ENCODE data around the gene CTSH.

DNA sequence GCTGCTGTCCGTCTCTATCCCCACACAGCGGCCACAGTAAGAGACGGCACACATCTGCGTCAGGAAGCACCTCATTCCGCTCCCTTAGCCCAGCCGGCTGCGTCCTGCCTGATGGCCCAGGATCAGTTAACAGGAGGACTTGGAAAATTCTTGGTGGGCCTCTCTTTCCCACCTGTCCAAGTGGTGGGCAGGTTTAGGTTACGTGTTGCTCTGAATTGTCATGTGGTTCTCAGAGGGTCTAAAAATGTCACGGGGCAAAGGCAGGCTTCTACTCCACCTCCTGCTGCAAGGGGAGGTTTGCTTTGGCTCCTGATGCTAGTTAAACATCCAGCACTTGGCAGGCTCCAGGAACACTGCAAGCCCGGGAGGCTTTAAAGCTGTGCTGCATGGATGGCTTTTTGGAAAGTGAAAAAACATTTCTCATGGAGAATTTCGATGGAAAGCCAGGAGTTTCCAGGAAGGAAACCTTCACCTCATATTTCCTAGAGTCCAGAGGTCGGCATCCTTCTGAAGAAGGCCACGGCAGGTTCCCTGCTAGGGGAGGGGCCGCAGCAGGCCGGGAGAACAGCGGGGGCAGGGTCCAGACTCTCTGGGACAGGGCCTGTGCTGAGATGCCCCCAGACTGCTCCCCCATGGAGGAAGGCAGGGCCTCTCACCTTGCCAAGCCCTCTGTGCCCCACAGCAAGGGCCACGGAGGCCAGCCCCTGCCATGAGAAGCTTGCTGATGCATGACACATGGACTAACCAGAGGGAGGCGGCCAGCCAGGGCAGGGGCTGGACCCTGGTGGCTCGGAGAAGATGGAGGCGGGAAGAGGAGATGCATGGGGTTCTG lies 10.8 kb downstream of the CTSH start:
- TF ChIP-seq, protein P1, sequence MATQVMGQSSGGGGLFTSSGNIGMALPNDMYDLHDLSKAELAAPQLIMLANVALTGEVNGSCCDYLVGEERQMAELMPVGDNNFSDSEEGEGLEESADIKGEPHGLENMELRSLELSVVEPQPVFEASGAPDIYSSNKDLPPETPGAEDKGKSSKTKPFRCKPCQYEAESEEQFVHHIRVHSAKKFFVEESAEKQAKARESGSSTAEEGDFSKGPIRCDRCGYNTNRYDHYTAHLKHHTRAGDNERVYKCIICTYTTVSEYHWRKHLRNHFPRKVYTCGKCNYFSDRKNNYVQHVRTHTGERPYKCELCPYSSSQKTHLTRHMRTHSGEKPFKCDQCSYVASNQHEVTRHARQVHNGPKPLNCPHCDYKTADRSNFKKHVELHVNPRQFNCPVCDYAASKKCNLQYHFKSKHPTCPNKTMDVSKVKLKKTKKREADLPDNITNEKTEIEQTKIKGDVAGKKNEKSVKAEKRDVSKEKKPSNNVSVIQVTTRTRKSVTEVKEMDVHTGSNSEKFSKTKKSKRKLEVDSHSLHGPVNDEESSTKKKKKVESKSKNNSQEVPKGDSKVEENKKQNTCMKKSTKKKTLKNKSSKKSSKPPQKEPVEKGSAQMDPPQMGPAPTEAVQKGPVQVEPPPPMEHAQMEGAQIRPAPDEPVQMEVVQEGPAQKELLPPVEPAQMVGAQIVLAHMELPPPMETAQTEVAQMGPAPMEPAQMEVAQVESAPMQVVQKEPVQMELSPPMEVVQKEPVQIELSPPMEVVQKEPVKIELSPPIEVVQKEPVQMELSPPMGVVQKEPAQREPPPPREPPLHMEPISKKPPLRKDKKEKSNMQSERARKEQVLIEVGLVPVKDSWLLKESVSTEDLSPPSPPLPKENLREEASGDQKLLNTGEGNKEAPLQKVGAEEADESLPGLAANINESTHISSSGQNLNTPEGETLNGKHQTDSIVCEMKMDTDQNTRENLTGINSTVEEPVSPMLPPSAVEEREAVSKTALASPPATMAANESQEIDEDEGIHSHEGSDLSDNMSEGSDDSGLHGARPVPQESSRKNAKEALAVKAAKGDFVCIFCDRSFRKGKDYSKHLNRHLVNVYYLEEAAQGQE (IDR thresholded peaks at IDR 0.05; ENCODE audit: insufficient read depth in 1 of 2, low read depth in 2 of 2, low read length in 1 of 2) = no peak
- TF ChIP-seq, protein P2, sequence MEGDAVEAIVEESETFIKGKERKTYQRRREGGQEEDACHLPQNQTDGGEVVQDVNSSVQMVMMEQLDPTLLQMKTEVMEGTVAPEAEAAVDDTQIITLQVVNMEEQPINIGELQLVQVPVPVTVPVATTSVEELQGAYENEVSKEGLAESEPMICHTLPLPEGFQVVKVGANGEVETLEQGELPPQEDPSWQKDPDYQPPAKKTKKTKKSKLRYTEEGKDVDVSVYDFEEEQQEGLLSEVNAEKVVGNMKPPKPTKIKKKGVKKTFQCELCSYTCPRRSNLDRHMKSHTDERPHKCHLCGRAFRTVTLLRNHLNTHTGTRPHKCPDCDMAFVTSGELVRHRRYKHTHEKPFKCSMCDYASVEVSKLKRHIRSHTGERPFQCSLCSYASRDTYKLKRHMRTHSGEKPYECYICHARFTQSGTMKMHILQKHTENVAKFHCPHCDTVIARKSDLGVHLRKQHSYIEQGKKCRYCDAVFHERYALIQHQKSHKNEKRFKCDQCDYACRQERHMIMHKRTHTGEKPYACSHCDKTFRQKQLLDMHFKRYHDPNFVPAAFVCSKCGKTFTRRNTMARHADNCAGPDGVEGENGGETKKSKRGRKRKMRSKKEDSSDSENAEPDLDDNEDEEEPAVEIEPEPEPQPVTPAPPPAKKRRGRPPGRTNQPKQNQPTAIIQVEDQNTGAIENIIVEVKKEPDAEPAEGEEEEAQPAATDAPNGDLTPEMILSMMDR (IDR thresholded peaks at IDR 0.05) = no peak
- no peak for TF ChIP-seq POLR2AphosphoS5 (IDR thresholded peaks at IDR 0.05; ENCODE audit: low read depth, low read length)

Measured in Panc1 (cell line).